GM21786 (cell line): ENCODE results near the gene AK8.
"Not testable (repeated sequence)": the region's sequence is repeated elsewhere in the genome, so short reads cannot be mapped to it uniquely, and the experiment has no call there.

Experiments
- ATAC-seq: cut with Tn5 transposase; IDR thresholded peaks from one replicate; pipeline ENCODE4 v1.9.1; 2021; ENCODE audit not compliant: unreplicated experiment

The AK8 gene

GRCh38 chr9:132722564-132723065 is 155.5 kb downstream of the AK8 start:
- no peak for ATAC-seq

- ATAC-seq = no peak
These were observed 156.4 kb downstream of the AK8 start for GRCh38 chr9:132721661-132722060.

- ATAC-seq = not testable (repeated sequence)
These were observed 159.6 kb downstream of the AK8 start for GRCh38 chr9:132718381-132718928.

- ATAC-seq = no peak
These were observed 160.6 kb downstream of the AK8 start for GRCh38 chr9:132717326-132717945.

GRCh38 chr9:132716007-132716406 is 162.1 kb downstream of the AK8 start:
- ATAC-seq = no peak

- ATAC-seq = no peak
These were observed 165.3 kb downstream of the AK8 start for GRCh38 chr9:132712753-132713152.

GRCh38 chr9:132711846-132712245 is 166.2 kb downstream of the AK8 start:
- ATAC-seq = no peak

- not testable (repeated sequence) for ATAC-seq
These were observed 166.9 kb downstream of the AK8 start for GRCh38 chr9:132711152-132711551.

GRCh38 chr9:132710333-132710732 is 167.8 kb downstream of the AK8 start:
- ATAC-seq = no peak

GRCh38 chr9:132708769-132709430 is 169.2 kb downstream of the AK8 start:
- ATAC-seq = no peak

GRCh38 chr9:132708239-132708638 is 169.8 kb downstream of the AK8 start:
- no peak for ATAC-seq

GRCh38 chr9:132703336-132703735 is 174.7 kb downstream of the AK8 start:
- ATAC-seq = no peak

GRCh38 chr9:132702254-132702653 is 175.8 kb downstream of the AK8 start:
- ATAC-seq = no peak

GRCh38 chr9:132699956-132700355 is 178.1 kb downstream of the AK8 start:
- no peak for ATAC-seq

GRCh38 chr9:132698989-132699388 is 179.1 kb downstream of the AK8 start:
- no peak for ATAC-seq

GRCh38 chr9:132697230-132697629 is 180.9 kb downstream of the AK8 start:
- no peak for ATAC-seq

GRCh38 chr9:132694144-132694543 is 183.9 kb downstream of the AK8 start:
- ATAC-seq = no peak

- ATAC-seq = no peak
These were observed 187.4 kb downstream of the AK8 start for GRCh38 chr9:132690696-132691095.

- ATAC-seq = no peak
These were observed 194.2 kb downstream of the AK8 start for GRCh38 chr9:132683873-132684272.

GRCh38 chr9:132681561-132681960 is 196.5 kb downstream of the AK8 start:
- ATAC-seq = no peak

- no peak for ATAC-seq
These were observed 198.0 kb downstream of the AK8 start for GRCh38 chr9:132679946-132680625.

GRCh38 chr9:132677976-132678375 is 200.1 kb downstream of the AK8 start:
- ATAC-seq = no peak
